ENCODE measurements around the gene INTS2. TPM values are rescaled to one million over a fixed set of nuclear protein-coding genes. Genes with fewer than 3 reads are reported as not detected.

Gene INTS2
- total RNA-seq, 1 donor from 2014 or later, result 13.3 TPM

DNA sequence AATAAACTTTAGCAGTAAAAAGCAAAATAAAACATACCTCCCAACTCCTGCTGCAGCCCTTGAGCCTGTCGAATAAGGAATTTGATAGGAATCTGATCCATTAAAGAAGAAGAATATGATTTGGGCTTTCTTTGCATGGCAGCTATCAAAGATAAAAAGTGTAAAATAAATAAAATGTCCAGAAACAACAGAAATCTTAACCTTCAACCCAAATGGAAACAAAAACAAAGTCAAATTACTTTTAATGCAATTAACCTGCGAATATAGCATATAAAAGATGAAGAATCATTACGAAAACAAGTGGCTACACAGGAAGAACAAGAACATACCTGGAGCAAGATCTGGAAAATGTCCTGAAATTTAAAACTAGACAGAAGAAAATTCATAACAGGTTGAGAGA, 42.9 kb downstream of the INTS2 start:
- Histone ChIP-seq H3K4me3 (ENCODE audit: low read depth, low read length) (no peak overlapping the region), H3K36me3 (ENCODE audit: control insufficient read depth, insufficient read depth, low read length) (no peaks in the 10 kb centered on the region), H3K27me3 (ENCODE audit: control insufficient read depth, insufficient read depth, low read length) (no peaks in the 10 kb centered on the region)
- DNase-seq (ENCODE audit: low read depth), result no peak
- no peak for TF ChIP-seq CTCF (IDR thresholded peaks at IDR 0.05; ENCODE audit: insufficient read depth, low read length, poor library complexity, severe bottlenecking)

DNA sequence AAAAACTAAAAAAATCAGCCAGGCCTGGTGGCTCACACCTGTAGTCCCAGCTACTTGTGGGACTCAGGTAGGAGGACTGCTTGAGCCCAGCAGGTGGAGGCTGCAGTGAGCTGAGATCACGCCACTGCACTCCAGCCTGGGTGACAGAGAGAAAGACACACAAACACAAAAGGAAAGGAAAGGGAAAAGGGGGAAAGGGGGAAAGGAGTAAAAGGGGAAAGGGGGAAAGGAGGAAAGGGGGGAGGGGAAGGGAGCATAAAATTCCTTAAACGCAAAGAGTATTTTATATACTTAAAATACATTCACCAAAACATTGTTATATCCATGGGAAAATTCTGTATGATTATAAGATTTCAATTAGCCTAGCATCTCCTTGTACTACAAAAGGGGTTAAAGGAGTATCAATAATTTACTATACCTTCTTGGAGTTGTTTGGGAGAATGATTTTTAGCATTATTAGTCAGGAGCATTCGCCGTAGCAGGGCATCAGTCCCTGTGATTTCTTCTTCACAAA, 47.1 kb downstream of the INTS2 start:
- no peak for TF ChIP-seq CTCF (IDR thresholded peaks at IDR 0.05; ENCODE audit: insufficient read depth, low read length, poor library complexity, severe bottlenecking)
- Histone ChIP-seq H3K27me3 (ENCODE audit: control insufficient read depth, insufficient read depth, low read length) (no peaks in the 10 kb centered on the region), H3K36me3 (ENCODE audit: control insufficient read depth, insufficient read depth, low read length) (no peaks in the 10 kb centered on the region), H3K4me3 (ENCODE audit: low read depth, low read length) (no peak overlapping the region)
- DNase-seq (ENCODE audit: low read depth), result no peak

GRCh38 chr17:61878984-61879612, 48.7 kb downstream of the INTS2 start:
- no peaks in the 10 kb centered on the region for H3K36me3 ChIP-seq (ENCODE audit: control insufficient read depth, insufficient read depth, low read length)
- no peak for TF ChIP-seq CTCF (IDR thresholded peaks at IDR 0.05; ENCODE audit: insufficient read depth, low read length, poor library complexity, severe bottlenecking)
- no peaks in the 10 kb centered on the region for H3K27me3 ChIP-seq (ENCODE audit: control insufficient read depth, insufficient read depth, low read length)
- DNase-seq (ENCODE audit: low read depth), result no peak
- no peak overlapping the region for H3K4me3 ChIP-seq (ENCODE audit: low read depth, low read length)

- Histone ChIP-seq H3K27me3 (ENCODE audit: control insufficient read depth, insufficient read depth, low read length) (no peaks in the 10 kb centered on the region), H3K36me3 (ENCODE audit: control insufficient read depth, insufficient read depth, low read length) (no peaks in the 10 kb centered on the region), H3K4me3 (ENCODE audit: low read depth, low read length) (no peak overlapping the region)
- no peak for TF ChIP-seq CTCF (IDR thresholded peaks at IDR 0.05; ENCODE audit: insufficient read depth, low read length, poor library complexity, severe bottlenecking)
- no peak for DNase-seq (ENCODE audit: low read depth)
Observed at GRCh38 chr17:61878520-61878919, 49.3 kb downstream of the INTS2 start.

- H3K36me3 ChIP-seq (ENCODE audit: control insufficient read depth, insufficient read depth, low read length), result no peaks in the 10 kb centered on the region
- no peak for DNase-seq (ENCODE audit: low read depth)
- no peak for TF ChIP-seq CTCF (IDR thresholded peaks at IDR 0.05; ENCODE audit: insufficient read depth, low read length, poor library complexity, severe bottlenecking)
- no peak overlapping the region for H3K4me3 ChIP-seq (ENCODE audit: low read depth, low read length)
- no peaks in the 10 kb centered on the region for H3K27me3 ChIP-seq (ENCODE audit: control insufficient read depth, insufficient read depth, low read length)
Observed at GRCh38 chr17:61877837-61878236, 49.9 kb downstream of the INTS2 start.

DNA sequence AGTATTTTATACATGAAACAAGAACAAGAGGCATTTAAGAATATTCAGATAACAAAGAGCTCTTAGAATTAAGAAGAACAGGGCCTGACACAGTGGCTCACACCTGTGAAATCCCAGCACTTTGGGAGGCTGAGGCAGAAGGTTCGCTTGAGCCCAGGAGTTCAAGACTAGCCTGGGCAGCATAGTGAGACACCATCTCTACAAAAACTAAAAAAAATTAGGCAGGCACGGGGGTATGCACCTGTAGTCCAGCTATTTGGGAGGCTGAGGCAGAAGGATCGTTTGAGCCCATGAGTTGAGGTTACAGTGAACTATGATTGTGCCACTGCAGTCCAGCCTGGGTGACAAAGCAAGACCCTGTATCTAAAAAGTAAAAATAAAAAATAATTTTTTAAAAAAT, 52.0 kb downstream of the INTS2 start:
- no peak for DNase-seq (ENCODE audit: low read depth)
- TF ChIP-seq CTCF (IDR thresholded peaks at IDR 0.05; ENCODE audit: insufficient read depth, low read length, poor library complexity, severe bottlenecking), result no peak
- Histone ChIP-seq H3K36me3 (ENCODE audit: control insufficient read depth, insufficient read depth, low read length) (no peaks in the 10 kb centered on the region), H3K4me3 (ENCODE audit: low read depth, low read length) (no peak overlapping the region), H3K27me3 (ENCODE audit: control insufficient read depth, insufficient read depth, low read length) (no peaks in the 10 kb centered on the region)
